Measurements from ENCODE around the gene SLMAP. TPM values are rescaled to one million over a fixed set of nuclear protein-coding genes. Genes with fewer than 3 reads are reported as not detected.
A peak's percentile ranks its signal among the peaks of the same experiment; 100 is the strongest.

The SLMAP gene
- total RNA-seq, 1 donor: 44.1 TPM

GRCh38 chr3:57949785-57950615 is 193.9 kb downstream of the SLMAP start:
- no peak for DNase-seq (ENCODE audit: low read depth)
- H3K4me3 ChIP-seq (ENCODE audit: low read depth, low read length): no peak overlapping the region
- TF ChIP-seq, protein P1, sequence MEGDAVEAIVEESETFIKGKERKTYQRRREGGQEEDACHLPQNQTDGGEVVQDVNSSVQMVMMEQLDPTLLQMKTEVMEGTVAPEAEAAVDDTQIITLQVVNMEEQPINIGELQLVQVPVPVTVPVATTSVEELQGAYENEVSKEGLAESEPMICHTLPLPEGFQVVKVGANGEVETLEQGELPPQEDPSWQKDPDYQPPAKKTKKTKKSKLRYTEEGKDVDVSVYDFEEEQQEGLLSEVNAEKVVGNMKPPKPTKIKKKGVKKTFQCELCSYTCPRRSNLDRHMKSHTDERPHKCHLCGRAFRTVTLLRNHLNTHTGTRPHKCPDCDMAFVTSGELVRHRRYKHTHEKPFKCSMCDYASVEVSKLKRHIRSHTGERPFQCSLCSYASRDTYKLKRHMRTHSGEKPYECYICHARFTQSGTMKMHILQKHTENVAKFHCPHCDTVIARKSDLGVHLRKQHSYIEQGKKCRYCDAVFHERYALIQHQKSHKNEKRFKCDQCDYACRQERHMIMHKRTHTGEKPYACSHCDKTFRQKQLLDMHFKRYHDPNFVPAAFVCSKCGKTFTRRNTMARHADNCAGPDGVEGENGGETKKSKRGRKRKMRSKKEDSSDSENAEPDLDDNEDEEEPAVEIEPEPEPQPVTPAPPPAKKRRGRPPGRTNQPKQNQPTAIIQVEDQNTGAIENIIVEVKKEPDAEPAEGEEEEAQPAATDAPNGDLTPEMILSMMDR (IDR thresholded peaks at IDR 0.05; ENCODE audit: insufficient read depth, low read length): peak; percentile 38

- TF ChIP-seq, protein P1 (IDR thresholded peaks at IDR 0.05; ENCODE audit: insufficient read depth, low read length): no peak
- H3K4me3 ChIP-seq (ENCODE audit: low read depth, low read length): no peak overlapping the region
- DNase-seq (ENCODE audit: low read depth): peak; percentile 82
Measured at GRCh38 chr3:57951066-57951882, 195.2 kb downstream of the SLMAP start.

DNA sequence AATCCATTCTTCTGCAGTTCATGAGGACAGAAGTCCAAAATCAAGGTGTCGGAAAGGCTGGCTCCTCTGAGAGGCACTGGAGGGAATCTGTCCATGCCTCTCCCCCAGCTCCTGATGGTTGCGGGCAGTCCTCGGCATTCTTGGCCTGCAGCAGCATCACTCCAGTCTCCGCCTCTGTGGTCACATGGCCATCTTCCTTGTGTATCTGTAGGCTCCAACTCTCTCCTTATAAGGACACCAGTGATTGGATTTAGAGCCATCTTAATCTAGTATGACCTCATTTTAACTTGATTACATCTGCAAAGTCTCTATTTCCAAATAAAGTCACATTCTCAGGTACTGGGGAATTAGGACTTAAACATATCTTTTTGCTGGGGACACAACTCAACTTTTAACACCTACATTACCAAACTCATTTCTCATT is 196.1 kb downstream of the SLMAP start:
- no peak overlapping the region for H3K4me3 ChIP-seq (ENCODE audit: low read depth, low read length)
- DNase-seq (ENCODE audit: low read depth): peak; percentile 88
- TF ChIP-seq, protein P1 (IDR thresholded peaks at IDR 0.05; ENCODE audit: insufficient read depth, low read length): no peak

- no peak for DNase-seq (ENCODE audit: low read depth)
- TF ChIP-seq, protein P1 (IDR thresholded peaks at IDR 0.05; ENCODE audit: insufficient read depth, low read length): no peak
- no peak overlapping the region for H3K4me3 ChIP-seq (ENCODE audit: low read depth, low read length)
Measured at GRCh38 chr3:57952651-57953050, 196.5 kb downstream of the SLMAP start.

DNA sequence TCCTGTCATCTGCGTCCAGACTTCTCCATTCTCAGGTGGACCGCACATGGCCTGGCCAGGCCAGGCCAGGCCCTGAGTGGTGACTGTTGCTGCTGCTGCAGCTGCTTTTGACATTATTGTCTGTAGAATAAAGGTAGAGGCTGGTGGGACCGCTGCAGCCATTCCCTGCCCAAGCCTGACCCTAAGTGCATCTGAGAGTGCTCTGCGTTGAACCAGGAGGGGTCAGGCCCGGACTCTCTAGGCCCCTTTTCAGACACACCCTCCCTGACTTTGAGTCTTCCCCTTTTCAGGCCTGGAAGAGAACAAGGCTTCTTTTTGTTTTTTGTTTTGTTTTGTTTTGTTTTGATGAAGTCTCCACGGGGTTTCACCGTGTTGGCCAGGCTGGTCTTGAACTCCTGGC is 197.5 kb downstream of the SLMAP start:
- TF ChIP-seq, protein P1 (IDR thresholded peaks at IDR 0.05; ENCODE audit: insufficient read depth, low read length): no peak

DNA sequence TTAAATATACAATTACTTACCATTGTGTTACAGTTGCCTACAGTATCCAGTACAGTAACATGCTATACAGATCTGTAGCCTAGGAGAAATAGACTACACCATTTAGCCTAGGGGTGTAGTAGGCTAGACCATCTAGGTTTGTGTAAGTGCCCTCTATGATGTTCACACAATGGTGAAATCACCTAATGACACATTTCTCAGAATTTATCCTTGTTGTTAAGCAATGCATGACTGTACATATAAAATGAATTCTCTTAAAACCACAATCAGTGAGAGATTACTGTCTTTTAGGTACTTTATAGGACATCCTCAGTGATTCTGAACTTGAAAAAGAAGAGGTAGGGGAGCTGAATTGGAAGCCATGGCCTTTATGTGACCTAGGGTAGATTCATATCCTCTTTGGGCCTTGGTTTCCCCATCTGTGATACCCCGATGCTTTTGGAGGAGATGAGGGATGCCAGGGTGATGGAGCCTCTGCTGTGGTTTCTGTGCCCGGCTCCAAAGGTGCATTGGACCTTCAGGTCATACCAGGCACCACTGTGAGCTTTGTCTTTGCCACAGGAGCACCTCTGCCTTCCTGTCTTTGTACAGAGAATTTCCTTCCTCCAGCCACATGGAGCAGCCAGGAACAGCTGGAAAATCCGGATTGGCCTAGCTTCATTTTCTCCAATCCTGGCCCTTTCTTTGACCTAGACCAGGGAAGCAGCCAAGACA is 200.2 kb downstream of the SLMAP start:
- no peak overlapping the region for H3K4me3 ChIP-seq (ENCODE audit: low read depth, low read length)

More for the DNA sequence above, 197.5 kb downstream of the SLMAP start:
- DNase-seq (ENCODE audit: low read depth): no peak
- no peak overlapping the region for H3K4me3 ChIP-seq (ENCODE audit: low read depth, low read length)

More for the DNA sequence above, 200.2 kb downstream of the SLMAP start:
- TF ChIP-seq, protein P1 (IDR thresholded peaks at IDR 0.05; ENCODE audit: insufficient read depth, low read length): no peak
- DNase-seq (ENCODE audit: low read depth): peak; percentile 90
